ENCODE results near the gene C22orf23. TPM values are rescaled to one million over a fixed set of nuclear protein-coding genes. Genes with fewer than 3 reads are reported as not detected.

Gene C22orf23
- total and polyA plus RNA-seq, 9 of the 15 experiments (the other 6 are each of a cell fraction or from before 2014, with no cell fraction given): 0.25 to 1.0 (median 0.53) TPM

DNA sequence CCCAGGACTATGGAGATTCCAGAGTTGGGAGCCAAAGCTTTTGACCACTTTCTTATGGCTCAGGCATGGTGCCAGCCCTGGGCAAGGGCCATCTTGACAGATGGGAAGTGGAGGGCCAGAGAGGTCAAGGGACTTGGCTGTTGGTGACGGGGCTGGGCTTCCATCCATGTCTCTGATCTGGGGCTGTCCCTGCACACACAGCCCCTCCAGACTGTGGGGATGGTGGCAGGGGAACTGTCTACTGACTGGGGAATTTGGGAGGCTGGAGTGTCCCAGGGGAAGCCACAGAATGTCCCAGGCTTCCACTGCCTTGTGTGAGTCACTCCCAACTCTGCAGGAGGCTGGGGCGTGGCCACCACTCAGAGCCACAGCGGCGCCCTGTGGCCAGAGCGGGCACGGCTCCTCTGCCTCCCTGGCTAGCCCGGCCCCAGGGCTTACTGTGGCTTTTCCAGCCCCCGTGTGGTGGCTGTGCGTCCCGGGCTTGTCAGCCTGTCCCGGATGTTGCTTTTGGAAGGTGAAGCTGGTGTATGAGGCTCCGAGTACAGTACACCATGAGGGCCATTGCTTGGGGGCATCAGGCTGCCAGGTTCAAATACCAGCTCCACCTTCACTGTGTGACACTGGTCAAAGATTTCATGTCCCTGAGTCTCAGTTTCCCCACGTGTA lies 19.6 kb downstream of the C22orf23 start (continued):
- TF ChIP-seq POLR2G (IDR thresholded peaks at IDR 0.05; ENCODE audit: low read depth, low read length) (peak; percentile 50; the same call in 1 of the 2 replicates), ZNF445 (CRISPR knock-in tag; IDR thresholded peaks at IDR 0.05; ENCODE audit: low read depth) (no peak), EP400 (IDR thresholded peaks at IDR 0.05) (peak; percentile 40; the same call in 1 of the 2 replicates), ESRRA (IDR thresholded peaks at IDR 0.05; ENCODE audit: borderline replicate concordance, low read depth) (peak; percentile 61; the same call in 1 of the 2 replicates), SMARCA4 (IDR thresholded peaks at IDR 0.05) (no peak), POLR2AphosphoS5 (IDR thresholded peaks at IDR 0.05; ENCODE audit: control insufficient read depth, insufficient read depth, low read depth, low read length) (no peak), FOXA1 (IDR thresholded peaks at IDR 0.05; ENCODE audit: borderline replicate concordance) (no peak), NRF1 (conservative IDR thresholded peaks at IDR 0.05 in 1 of 2, IDR thresholded peaks at IDR 0.05 in 1 of 2) (peak in 1 of 2 experiments; percentile 22; a peak in 2 of 4 replicates), CXXC5 (CRISPR knock-in tag; IDR thresholded peaks at IDR 0.05) (peak; percentile 51), HMGN3 (IDR thresholded peaks at IDR 0.05; ENCODE audit: borderline replicate concordance, extremely low read depth, insufficient read length, low read depth, low read length) (peak; percentile 60)
- TF ChIP-seq, protein P1, sequence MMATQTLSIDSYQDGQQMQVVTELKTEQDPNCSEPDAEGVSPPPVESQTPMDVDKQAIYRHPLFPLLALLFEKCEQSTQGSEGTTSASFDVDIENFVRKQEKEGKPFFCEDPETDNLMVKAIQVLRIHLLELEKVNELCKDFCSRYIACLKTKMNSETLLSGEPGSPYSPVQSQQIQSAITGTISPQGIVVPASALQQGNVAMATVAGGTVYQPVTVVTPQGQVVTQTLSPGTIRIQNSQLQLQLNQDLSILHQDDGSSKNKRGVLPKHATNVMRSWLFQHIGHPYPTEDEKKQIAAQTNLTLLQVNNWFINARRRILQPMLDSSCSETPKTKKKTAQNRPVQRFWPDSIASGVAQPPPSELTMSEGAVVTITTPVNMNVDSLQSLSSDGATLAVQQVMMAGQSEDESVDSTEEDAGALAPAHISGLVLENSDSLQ (IDR thresholded peaks at IDR 0.05): no peak; the same call in 1 of the 2 replicates
- TF ChIP-seq, protein P2, sequence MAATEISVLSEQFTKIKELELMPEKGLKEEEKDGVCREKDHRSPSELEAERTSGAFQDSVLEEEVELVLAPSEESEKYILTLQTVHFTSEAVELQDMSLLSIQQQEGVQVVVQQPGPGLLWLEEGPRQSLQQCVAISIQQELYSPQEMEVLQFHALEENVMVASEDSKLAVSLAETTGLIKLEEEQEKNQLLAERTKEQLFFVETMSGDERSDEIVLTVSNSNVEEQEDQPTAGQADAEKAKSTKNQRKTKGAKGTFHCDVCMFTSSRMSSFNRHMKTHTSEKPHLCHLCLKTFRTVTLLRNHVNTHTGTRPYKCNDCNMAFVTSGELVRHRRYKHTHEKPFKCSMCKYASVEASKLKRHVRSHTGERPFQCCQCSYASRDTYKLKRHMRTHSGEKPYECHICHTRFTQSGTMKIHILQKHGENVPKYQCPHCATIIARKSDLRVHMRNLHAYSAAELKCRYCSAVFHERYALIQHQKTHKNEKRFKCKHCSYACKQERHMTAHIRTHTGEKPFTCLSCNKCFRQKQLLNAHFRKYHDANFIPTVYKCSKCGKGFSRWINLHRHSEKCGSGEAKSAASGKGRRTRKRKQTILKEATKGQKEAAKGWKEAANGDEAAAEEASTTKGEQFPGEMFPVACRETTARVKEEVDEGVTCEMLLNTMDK (IDR thresholded peaks at IDR 0.05; ENCODE audit: borderline replicate concordance, insufficient read depth, low read depth, low read length, poor library complexity, severe bottlenecking): peak; percentile 91

Measured in K562 (cell line).